Mesothelial cell of epicardium (in vitro differentiated cells): ENCODE data around the gene ANP32A. TPM values are rescaled to one million over a fixed set of nuclear protein-coding genes. Genes with fewer than 3 reads are reported as not detected.
A peak's percentile ranks its signal among the peaks of the same experiment; 100 is the strongest.

Source experiments
- DNase-seq, 2 experiments: peaks; one replicate each; pipeline ENCODE4 v3.0.0; 2021; ENCODE audit warnings: low spot score in 2 of 2; ENCODE audit not compliant: unreplicated experiment in 2 of 2
- H3K27ac Mint-ChIP-seq: 2 replicates; pipeline ENCODE4 v1.8.0; 2021; ENCODE audit warnings: mixed read lengths
- H3K27me3 Mint-ChIP-seq: 2 replicates; pipeline ENCODE4 v1.8.0; 2021; ENCODE audit warnings: low read depth, mixed read lengths
- H3K36me3 Mint-ChIP-seq: 2 replicates; pipeline ENCODE4 v1.8.0; 2021; ENCODE audit warnings: mixed read lengths
- H3K4me1 Mint-ChIP-seq: 2 replicates; pipeline ENCODE4 v1.8.0; 2021; ENCODE audit warnings: mixed read lengths
- H3K4me3 Mint-ChIP-seq: 2 replicates; pipeline ENCODE4 v1.8.0; 2021; ENCODE audit warnings: mild to moderate bottlenecking, moderate library complexity, mixed read lengths
- H3K9me3 Mint-ChIP-seq: 2 replicates; pipeline ENCODE4 v1.8.0; 2021; ENCODE audit warnings: mixed read lengths
- CTCF ChIP-seq: fragments of 200-600 bp; sonication (generic); IDR thresholded peaks from one replicate; pipeline ENCODE4 v1.5.0; 2021; ENCODE audit warnings: antibody characterized with exemption; ENCODE audit not compliant: unreplicated experiment
- total RNA-seq: library from RNA; stranded (reverse); gene quantifications from 3 replicates; pipeline ENCODE4 v1.2.1, GENCODE V29; 2021

ANP32A gene
- total RNA-seq, 1 donor from 2014 or later, result 183 TPM

DNA sequence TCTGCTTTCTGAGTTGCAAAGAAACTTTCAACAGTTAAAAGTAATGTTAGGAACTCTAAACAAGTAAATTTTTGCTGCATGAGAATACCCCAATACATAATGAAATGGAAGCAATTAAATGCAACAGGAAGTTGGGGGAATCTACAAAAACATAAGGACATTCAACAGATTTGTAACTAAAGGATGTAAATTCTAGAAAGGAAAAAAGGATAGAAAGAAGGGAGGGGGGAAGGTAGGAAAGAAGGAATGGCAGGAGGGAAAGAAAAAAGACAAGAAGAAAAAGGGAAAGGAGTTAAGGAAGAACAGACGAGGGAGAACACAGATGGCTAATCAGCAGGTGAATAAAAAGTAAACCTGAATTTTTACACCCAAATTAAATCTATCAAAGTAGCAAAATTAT, 22.3 kb upstream of the ANP32A start:
- peak overlapping the region; percentile 26 for H3K4me3 Mint-ChIP-seq
- H3K9me3 Mint-ChIP-seq, result peaks cover 4% of the 10 kb centered on the region
- no peak overlapping the region for H3K27ac Mint-ChIP-seq
- no peaks in the 10 kb centered on the region for H3K36me3 Mint-ChIP-seq
- peaks cover 67% of the 10 kb centered on the region for H3K27me3 Mint-ChIP-seq
- H3K4me1 Mint-ChIP-seq, result peaks cover 12% of the 10 kb centered on the region
- no peak for TF ChIP-seq CTCF
- DNase-seq, result no peak

DNA sequence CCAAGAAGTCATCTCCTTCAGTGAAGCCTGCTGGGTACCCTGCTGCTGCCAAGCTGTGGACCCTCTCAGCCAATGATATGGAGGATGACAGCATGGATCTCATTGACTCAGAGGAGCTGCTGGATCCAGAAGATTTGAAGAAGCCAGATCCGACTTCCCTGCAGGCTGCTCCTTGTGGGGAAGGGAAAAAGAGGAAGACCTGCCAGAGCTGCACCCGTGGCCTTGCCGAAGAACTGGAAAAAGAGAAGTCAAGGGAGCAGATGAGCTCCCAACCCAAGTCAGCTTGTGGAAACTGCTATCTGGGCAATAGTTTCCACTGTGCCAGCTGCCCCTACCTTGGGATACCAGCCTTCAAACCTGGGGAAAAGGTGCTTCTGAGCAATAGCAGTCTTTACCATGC, 13.7 kb upstream of the ANP32A start:
- H3K4me3 Mint-ChIP-seq, result no peak overlapping the region

GRCh38 chr15:68833700-68834331, 13.1 kb upstream of the ANP32A start:
- Mint-ChIP-seq H3K27ac (no peak overlapping the region), H3K4me3 (no peak overlapping the region), H3K4me1 (peaks cover 2% of the 10 kb centered on the region), H3K36me3 (peaks cover 6% of the 10 kb centered on the region), H3K27me3 (peaks cover 6% of the 10 kb centered on the region), H3K9me3 (peaks cover 18% of the 10 kb centered on the region)
- DNase-seq, result no peak
- no peak for TF ChIP-seq CTCF

More for the DNA sequence above, 13.7 kb upstream of the ANP32A start:
- Mint-ChIP-seq H3K27me3 (peaks cover 10% of the 10 kb centered on the region), H3K4me1 (peaks cover 2% of the 10 kb centered on the region), H3K9me3 (peaks cover 18% of the 10 kb centered on the region), H3K36me3 (peaks cover 6% of the 10 kb centered on the region), H3K27ac (no peak overlapping the region)
- no peak for TF ChIP-seq CTCF
- no peak for DNase-seq

- H3K27ac Mint-ChIP-seq, result no peak overlapping the region
These were observed 9.6 kb upstream of the ANP32A start for GRCh38 chr15:68830141-68830785.

GRCh38 chr15:68829068-68829467, 8.4 kb upstream of the ANP32A start:
- peaks cover 2% of the 10 kb centered on the region for H3K4me1 Mint-ChIP-seq
- no peak overlapping the region for H3K27ac Mint-ChIP-seq
- H3K36me3 Mint-ChIP-seq, result no peaks in the 10 kb centered on the region
- no peaks in the 10 kb centered on the region for H3K9me3 Mint-ChIP-seq
- H3K4me3 Mint-ChIP-seq, result no peak overlapping the region
- no peak for DNase-seq
- peaks cover 6% of the 10 kb centered on the region for H3K27me3 Mint-ChIP-seq
- no peak for TF ChIP-seq CTCF

More at GRCh38 chr15:68830141-68830785, 9.6 kb upstream of the ANP32A start:
- no peak for TF ChIP-seq CTCF
- H3K4me3 Mint-ChIP-seq, result no peak overlapping the region
- peaks cover 6% of the 10 kb centered on the region for H3K27me3 Mint-ChIP-seq
- DNase-seq, result no peak
- H3K4me1 Mint-ChIP-seq, result peaks cover 2% of the 10 kb centered on the region
- no peaks in the 10 kb centered on the region for H3K36me3 Mint-ChIP-seq
- H3K9me3 Mint-ChIP-seq, result peaks cover 3% of the 10 kb centered on the region
